ENCODE data around the gene KMT2B.

Gene KMT2B

DNA sequence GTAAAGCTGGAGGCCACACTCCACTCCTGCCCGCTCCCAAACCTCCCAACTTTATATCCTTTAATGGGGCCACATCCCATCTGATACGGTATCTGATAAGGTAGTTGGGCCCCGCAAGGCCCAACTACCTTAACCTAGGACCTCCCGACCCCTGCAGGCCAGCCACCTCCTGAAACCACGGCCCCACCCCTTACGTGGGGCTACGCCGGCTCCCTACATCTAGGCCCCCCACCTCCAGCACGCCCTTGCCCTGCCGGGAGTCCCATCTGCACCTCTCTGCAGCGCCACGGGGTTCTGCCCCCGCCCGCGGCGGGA is 22.3 kb downstream of the KMT2B start:
- H3K23ac ChIP-seq (ENCODE audit: low read length): no peak overlapping the region

GRCh38 chr19:35740423-35741202 is 22.8 kb downstream of the KMT2B start:
- Histone ChIP-seq H3K79me1 (ENCODE audit: low read length) (no peaks in the 10 kb centered on the region), H3K18ac (ENCODE audit: low read length) (peak overlapping the region; percentile 33), H2BK5ac (ENCODE audit: low read length) (no peak overlapping the region), H3K56ac (ENCODE audit: low read length) (peak overlapping the region; percentile 86), H3K23ac (ENCODE audit: low read length) (no peak overlapping the region), H3K27me3 (ENCODE audit: insufficient read depth, low read length, poor library complexity) (no peaks in the 10 kb centered on the region), H3K27ac (ENCODE audit: low read depth, low read length) (peak overlapping the region; percentile 96), H3K4me1 (ENCODE audit: control insufficient read depth, low read depth, low read length) (no peaks in the 10 kb centered on the region), H3K79me2 (ENCODE audit: control insufficient read depth, insufficient read depth, low read length) (no peaks in the 10 kb centered on the region), H2BK15ac (replicated peaks; ENCODE audit: low read depth) (no peak overlapping the region), H4K5ac (ENCODE audit: low read length) (no peak overlapping the region), H2BK120ac (ENCODE audit: low read depth, low read length) (no peak overlapping the region), H3K4me2 (ENCODE audit: low read length) (peak overlapping the region; percentile 93), H3K4ac (ENCODE audit: low read depth, low read length) (peak overlapping the region; percentile 39), H3K4me3 (ENCODE audit: low read length) (peak overlapping the region; percentile 57), H2AK5ac (ENCODE audit: low read length) (no peak overlapping the region), H3K36me3 (ENCODE audit: control insufficient read depth, insufficient read depth, low read length) (peaks cover 9% of the 10 kb centered on the region), H4K8ac (ENCODE audit: low read depth, low read length) (no peak overlapping the region), H3K9ac (ENCODE audit: low read length) (peak overlapping the region; percentile 81)
- DNase-seq: peak; percentile 99
- no CpG with 5 or more reads among the region's 63 CpGs for WGBS (ENCODE audit: extremely low coverage, insufficient coverage, low lambda C conversion rate)

More for the DNA sequence above, 22.3 kb downstream of the KMT2B start:
- Histone ChIP-seq H3K36me3 (ENCODE audit: control insufficient read depth, insufficient read depth, low read length) (peaks cover 9% of the 10 kb centered on the region), H2AK5ac (ENCODE audit: low read length) (no peak overlapping the region), H3K4me2 (ENCODE audit: low read length) (peak overlapping the region; percentile 93), H3K4me1 (ENCODE audit: control insufficient read depth, low read depth, low read length) (no peaks in the 10 kb centered on the region), H3K18ac (ENCODE audit: low read length) (no peak overlapping the region), H3K27me3 (ENCODE audit: insufficient read depth, low read length, poor library complexity) (no peaks in the 10 kb centered on the region), H3K79me1 (ENCODE audit: low read length) (no peaks in the 10 kb centered on the region), H2BK15ac (replicated peaks; ENCODE audit: low read depth) (no peak overlapping the region), H3K9ac (ENCODE audit: low read length) (peak overlapping the region; percentile 79), H3K56ac (ENCODE audit: low read length) (peak overlapping the region; percentile 73), H4K5ac (ENCODE audit: low read length) (no peak overlapping the region), H2BK120ac (ENCODE audit: low read depth, low read length) (no peak overlapping the region), H3K27ac (ENCODE audit: low read depth, low read length) (peak overlapping the region; percentile 13), H3K4ac (ENCODE audit: low read depth, low read length) (no peak overlapping the region), H2BK5ac (ENCODE audit: low read length) (no peak overlapping the region), H3K4me3 (ENCODE audit: low read length) (peak overlapping the region; percentile 57), H4K8ac (ENCODE audit: low read depth, low read length) (no peak overlapping the region), H3K79me2 (ENCODE audit: control insufficient read depth, insufficient read depth, low read length) (no peaks in the 10 kb centered on the region)
- DNase-seq: no peak
- no CpG with 5 or more reads among the region's 16 CpGs for WGBS (ENCODE audit: extremely low coverage, insufficient coverage, low lambda C conversion rate)

DNA sequence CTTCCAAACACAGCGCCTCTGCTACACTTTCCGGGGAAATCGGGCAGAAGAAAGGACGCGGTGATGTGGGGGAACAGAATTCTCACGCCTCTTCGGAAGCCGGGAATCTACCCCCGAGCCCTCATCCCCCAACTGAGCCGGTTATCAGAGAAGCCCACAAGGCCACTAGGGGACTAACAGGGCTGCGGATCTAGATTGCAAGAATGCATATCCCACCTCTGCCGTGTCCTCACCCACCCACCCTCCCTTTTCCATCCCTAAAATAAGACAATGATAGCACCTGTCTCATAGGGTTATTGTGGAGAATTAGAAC is 23.4 kb downstream of the KMT2B start:
- Histone ChIP-seq H3K27ac (ENCODE audit: low read depth, low read length) (peak overlapping the region; percentile 96), H2BK15ac (replicated peaks; ENCODE audit: low read depth) (no peak overlapping the region), H3K79me1 (ENCODE audit: low read length) (no peaks in the 10 kb centered on the region), H2BK120ac (ENCODE audit: low read depth, low read length) (no peak overlapping the region), H3K27me3 (ENCODE audit: insufficient read depth, low read length, poor library complexity) (no peaks in the 10 kb centered on the region), H3K4me2 (ENCODE audit: low read length) (peak overlapping the region; percentile 88), H3K18ac (ENCODE audit: low read length) (peak overlapping the region; percentile 33), H3K4me1 (ENCODE audit: control insufficient read depth, low read depth, low read length) (no peaks in the 10 kb centered on the region), H3K56ac (ENCODE audit: low read length) (peak overlapping the region; percentile 86), H3K79me2 (ENCODE audit: control insufficient read depth, insufficient read depth, low read length) (no peaks in the 10 kb centered on the region), H3K4me3 (ENCODE audit: low read length) (peak overlapping the region; percentile 44), H2BK5ac (ENCODE audit: low read length) (no peak overlapping the region), H3K36me3 (ENCODE audit: control insufficient read depth, insufficient read depth, low read length) (peaks cover 9% of the 10 kb centered on the region), H4K5ac (ENCODE audit: low read length) (no peak overlapping the region), H3K4ac (ENCODE audit: low read depth, low read length) (peak overlapping the region; percentile 39), H4K8ac (ENCODE audit: low read depth, low read length) (no peak overlapping the region), H3K23ac (ENCODE audit: low read length) (no peak overlapping the region), H3K9ac (ENCODE audit: low read length) (peak overlapping the region; percentile 81), H2AK5ac (ENCODE audit: low read length) (no peak overlapping the region)
- whole genome bisulfite sequencing (ENCODE audit: extremely low coverage, insufficient coverage, low lambda C conversion rate): no CpG with 5 or more reads among the region's 12 CpGs
- no peak for DNase-seq

GRCh38 chr19:35742121-35742724 is 24.4 kb downstream of the KMT2B start, which contains the start of gene IGFLR1:
Gene IGFLR1 (minus strand): TSS chr19:35742452. CDS start chr19:35741180, 1,272 bp downstream.
- Histone ChIP-seq H2BK5ac (ENCODE audit: low read length) (no peak within 1 kb of the TSS), H3K4me2 (ENCODE audit: low read length) (no peak within 1 kb of the TSS), H3K79me1 (ENCODE audit: low read length) (no peaks in the 10 kb centered on the region), H3K18ac (ENCODE audit: low read length) (no peak within 1 kb of the TSS), H3K27ac (ENCODE audit: low read depth, low read length) (no peak within 1 kb of the TSS), H2AK5ac (ENCODE audit: low read length) (no peak within 1 kb of the TSS), H3K4ac (ENCODE audit: low read depth, low read length) (no peak within 1 kb of the TSS), H3K4me1 (ENCODE audit: control insufficient read depth, low read depth, low read length) (no peaks in the 10 kb centered on the region), H3K79me2 (ENCODE audit: control insufficient read depth, insufficient read depth, low read length) (no peaks in the 10 kb centered on the region), H3K9ac (ENCODE audit: low read length) (no peak within 1 kb of the TSS), H3K27me3 (ENCODE audit: insufficient read depth, low read length, poor library complexity) (no peaks in the 10 kb centered on the region), H4K5ac (ENCODE audit: low read length) (no peak within 1 kb of the TSS), H3K36me3 (ENCODE audit: control insufficient read depth, insufficient read depth, low read length) (peaks cover 7% of the 10 kb centered on the region), H3K23ac (ENCODE audit: low read length) (no peak within 1 kb of the TSS), H2BK15ac (replicated peaks; ENCODE audit: low read depth) (no peak within 1 kb of the TSS), H3K56ac (ENCODE audit: low read length) (peak within 1 kb of the TSS; percentile 74), H4K8ac (ENCODE audit: low read depth, low read length) (no peak within 1 kb of the TSS), H3K4me3 (ENCODE audit: low read length) (no peak within 1 kb of the TSS), H2BK120ac (ENCODE audit: low read depth, low read length) (no peak within 1 kb of the TSS)
- WGBS (ENCODE audit: extremely low coverage, insufficient coverage, low lambda C conversion rate): no CpG with 5 or more reads among the region's 9 CpGs
- DNase-seq: no peak

DNA sequence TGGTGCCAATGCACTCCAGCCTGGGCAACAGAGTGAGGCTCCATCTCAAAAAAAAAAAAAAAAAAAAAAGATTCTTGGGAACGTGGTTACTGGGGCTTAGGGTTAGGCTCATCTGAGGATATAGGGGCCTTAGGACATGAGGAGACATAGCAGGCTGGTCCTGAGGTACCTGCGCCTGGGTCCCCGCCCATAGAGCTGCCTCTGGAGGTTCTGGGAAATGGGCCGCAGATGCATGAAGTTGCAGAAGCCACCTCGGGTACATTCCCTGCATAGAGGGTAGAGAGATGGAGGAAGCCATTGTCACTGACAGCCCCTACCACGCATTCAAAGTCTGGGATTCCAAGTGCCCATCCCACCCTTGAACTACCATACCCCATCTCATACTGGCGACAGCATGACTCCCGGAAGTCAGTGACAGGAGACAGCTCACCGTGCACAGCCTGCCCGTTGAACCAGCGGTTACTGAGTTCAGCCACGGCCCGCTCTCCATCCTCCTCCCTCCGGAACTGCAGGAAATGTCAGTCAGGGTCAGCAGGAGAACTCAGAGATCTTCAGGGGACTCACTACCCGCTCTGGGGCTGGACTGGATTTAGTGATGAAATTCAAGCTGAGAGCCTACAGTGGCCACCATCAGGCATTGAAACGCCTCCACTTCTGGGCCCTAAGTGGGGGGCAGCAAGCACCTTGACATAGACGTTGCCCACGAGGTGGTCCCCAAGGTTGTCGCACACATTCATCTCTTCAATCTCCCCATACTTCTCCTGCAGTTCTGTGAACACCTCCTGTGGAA is 26.0 kb downstream of the KMT2B start:
- no peak overlapping the region for H2BK5ac ChIP-seq (ENCODE audit: low read length)
- no peaks in the 10 kb centered on the region for H3K27me3 ChIP-seq (ENCODE audit: insufficient read depth, low read length, poor library complexity)

More for the DNA sequence above, 26.0 kb downstream of the KMT2B start:
- no peaks in the 10 kb centered on the region for H3K79me1 ChIP-seq (ENCODE audit: low read length)
- H4K5ac ChIP-seq (ENCODE audit: low read length): no peak overlapping the region
- H2AK5ac ChIP-seq (ENCODE audit: low read length): no peak overlapping the region
- H2BK15ac ChIP-seq (replicated peaks; ENCODE audit: low read depth): no peak overlapping the region
- H3K4ac ChIP-seq (ENCODE audit: low read depth, low read length): no peak overlapping the region
- WGBS (ENCODE audit: extremely low coverage, insufficient coverage, low lambda C conversion rate): no CpG with 5 or more reads among the region's 19 CpGs
- no peak overlapping the region for H3K56ac ChIP-seq (ENCODE audit: low read length)
- no peaks in the 10 kb centered on the region for H3K79me2 ChIP-seq (ENCODE audit: control insufficient read depth, insufficient read depth, low read length)
- no peak overlapping the region for H3K18ac ChIP-seq (ENCODE audit: low read length)
- no peak for DNase-seq
- H4K8ac ChIP-seq (ENCODE audit: low read depth, low read length): no peak overlapping the region
- H3K36me3 ChIP-seq (ENCODE audit: control insufficient read depth, insufficient read depth, low read length): peaks cover under 1% of the 10 kb centered on the region
- H3K4me1 ChIP-seq (ENCODE audit: control insufficient read depth, low read depth, low read length): no peaks in the 10 kb centered on the region
- H3K4me2 ChIP-seq (ENCODE audit: low read length): no peak overlapping the region
- no peak overlapping the region for H2BK120ac ChIP-seq (ENCODE audit: low read depth, low read length)
- no peak overlapping the region for H3K27ac ChIP-seq (ENCODE audit: low read depth, low read length)
- H3K9ac ChIP-seq (ENCODE audit: low read length): no peak overlapping the region
- H3K23ac ChIP-seq (ENCODE audit: low read length): no peak overlapping the region
- no peak overlapping the region for H3K4me3 ChIP-seq (ENCODE audit: low read length)

Data from mesendoderm (in vitro differentiated cells).